ENCODE measurements around the gene PSORS1C2.

- no peak for TF ChIP-seq CTCF (conservative IDR thresholded peaks at IDR 0.05 in 1 of 2, IDR thresholded peaks at IDR 0.05 in 1 of 2; ENCODE audit: low read depth in 1 of 2, low read length in 2 of 2)
- no peak for TF ChIP-seq EZH2 (IDR thresholded peaks at IDR 0.05; ENCODE audit: low read length, missing control alignments)
These were observed 44.4 kb downstream of the PSORS1C2 start for GRCh38 chr6:31094389-31094881.

Data from fibroblast of lung (primary cell).